Peyer's patch (tissue), 4 donors: ENCODE measurements around the gene ARHGEF25.

Experiments
- CTCF ChIP-seq, 6 experiments: fragments of 450-650 bp in 4 of 6; fragments of 200-600 bp in 2 of 6; sonication (generic) in 1 of 6; IDR thresholded peaks; one replicate each; pipeline ENCODE4 v1.5.1; 2017 to 2019; ENCODE audit warnings: antibody characterized with exemption in 6 of 6, mild to moderate bottlenecking in 3 of 6, moderate library complexity in 1 of 6
- POLR2A ChIP-seq, 2 donors: fragments of 450-650 bp; IDR thresholded peaks; one replicate each; pipeline ENCODE4 v1.5.1; 2017; ENCODE audit warnings: antibody characterized with exemption in 2 of 2, mild to moderate bottlenecking in 2 of 2, moderate library complexity in 2 of 2

GRCh38 chr12:57568838-57569237, 42.4 kb upstream of the ARHGEF25 start:
- no peak for TF ChIP-seq CTCF (IDR thresholded peaks at IDR 0.05)
- no peak for TF ChIP-seq POLR2A (IDR thresholded peaks at IDR 0.05)
